Stimulated activated CD8-positive, alpha-beta memory T cell treated with anti-CD3 and anti-CD28 coated beads, Interleukin-7, amount 100 ng/mL, for 24 hours (primary cell): ENCODE data around the gene RBM43.
"Not testable (repeated sequence)": the region's sequence is repeated elsewhere in the genome, so short reads cannot be mapped to it uniquely, and the experiment has no call there.

Source experiments
- DNase-seq: peaks from one replicate; pipeline ENCODE4 v3.0.0-alpha.2; 2020; ENCODE audit warnings: low read depth

The RBM43 gene

GRCh38 chr2:151268085-151268484 lies 6.4 kb upstream of the RBM43 start:
- DNase-seq = no peak

- no peak for DNase-seq
Observed at GRCh38 chr2:151267537-151267936, 5.9 kb upstream of the RBM43 start.

GRCh38 chr2:151265991-151266390 lies 4.3 kb upstream of the RBM43 start:
- DNase-seq = no peak

- no peak for DNase-seq
Observed at GRCh38 chr2:151264157-151264825, 2.6 kb upstream of the RBM43 start.

- DNase-seq = no peak
Observed at GRCh38 chr2:151262629-151263028, 966 bp upstream of the RBM43 start.

- no peak for DNase-seq
Observed at GRCh38 chr2:151261977-151262291, 271 bp upstream of the RBM43 start.

GRCh38 chr2:151260573-151261230 lies 961 bp downstream of the RBM43 start:
- no peak for DNase-seq

GRCh38 chr2:151258121-151258520 lies 3.5 kb downstream of the RBM43 start:
- DNase-seq = no peak

- no peak for DNase-seq
Observed at GRCh38 chr2:151252646-151253045, 9.0 kb downstream of the RBM43 start.

- DNase-seq = no peak
Observed at GRCh38 chr2:151251012-151251411, 10.7 kb downstream of the RBM43 start.

GRCh38 chr2:151247432-151247831 lies 14.2 kb downstream of the RBM43 start:
- no peak for DNase-seq

- no peak for DNase-seq
Observed at GRCh38 chr2:151246152-151246551, 15.5 kb downstream of the RBM43 start.

- no peak for DNase-seq
Observed at GRCh38 chr2:151243468-151243867, 18.2 kb downstream of the RBM43 start.

GRCh38 chr2:151241224-151241623 lies 20.4 kb downstream of the RBM43 start:
- DNase-seq = no peak

GRCh38 chr2:151240433-151240832 lies 21.2 kb downstream of the RBM43 start:
- DNase-seq = no peak

GRCh38 chr2:151239624-151240023 lies 22.0 kb downstream of the RBM43 start:
- no peak for DNase-seq

GRCh38 chr2:151238527-151239487 lies 22.9 kb downstream of the RBM43 start:
- no peak for DNase-seq

- DNase-seq = no peak
Observed at GRCh38 chr2:151237422-151238025, 24.1 kb downstream of the RBM43 start.

- DNase-seq = not testable (repeated sequence)
Observed at GRCh38 chr2:151233760-151234159, 27.9 kb downstream of the RBM43 start.

GRCh38 chr2:151233288-151233687 lies 28.4 kb downstream of the RBM43 start:
- DNase-seq = not testable (repeated sequence)

- no peak for DNase-seq
Observed at GRCh38 chr2:151230627-151231140, 31.0 kb downstream of the RBM43 start.

GRCh38 chr2:151228847-151229512 lies 32.7 kb downstream of the RBM43 start:
- no peak for DNase-seq
